ENCODE results near the gene CEP192. TPM values are rescaled to one million over a fixed set of nuclear protein-coding genes. Genes with fewer than 3 reads are reported as not detected.

The CEP192 gene
- total RNA-seq, 4 donors from 2014 or later, result 6.8 to 8.3 (median 7.3) TPM

- in situ Hi-C loops (cut with MboI; ENCODE audit: low sequenced_read_pairs in 4 of 4), result no loop called here
Measured at GRCh38 chr18:13048061-13048595, 57.0 kb downstream of the CEP192 start.

GRCh38 chr18:13051159-13051558, 60.0 kb downstream of the CEP192 start:
- no peaks in the 10 kb centered on the region for H3K4me1 ChIP-seq
- TF ChIP-seq, protein P1, sequence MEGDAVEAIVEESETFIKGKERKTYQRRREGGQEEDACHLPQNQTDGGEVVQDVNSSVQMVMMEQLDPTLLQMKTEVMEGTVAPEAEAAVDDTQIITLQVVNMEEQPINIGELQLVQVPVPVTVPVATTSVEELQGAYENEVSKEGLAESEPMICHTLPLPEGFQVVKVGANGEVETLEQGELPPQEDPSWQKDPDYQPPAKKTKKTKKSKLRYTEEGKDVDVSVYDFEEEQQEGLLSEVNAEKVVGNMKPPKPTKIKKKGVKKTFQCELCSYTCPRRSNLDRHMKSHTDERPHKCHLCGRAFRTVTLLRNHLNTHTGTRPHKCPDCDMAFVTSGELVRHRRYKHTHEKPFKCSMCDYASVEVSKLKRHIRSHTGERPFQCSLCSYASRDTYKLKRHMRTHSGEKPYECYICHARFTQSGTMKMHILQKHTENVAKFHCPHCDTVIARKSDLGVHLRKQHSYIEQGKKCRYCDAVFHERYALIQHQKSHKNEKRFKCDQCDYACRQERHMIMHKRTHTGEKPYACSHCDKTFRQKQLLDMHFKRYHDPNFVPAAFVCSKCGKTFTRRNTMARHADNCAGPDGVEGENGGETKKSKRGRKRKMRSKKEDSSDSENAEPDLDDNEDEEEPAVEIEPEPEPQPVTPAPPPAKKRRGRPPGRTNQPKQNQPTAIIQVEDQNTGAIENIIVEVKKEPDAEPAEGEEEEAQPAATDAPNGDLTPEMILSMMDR (IDR thresholded peaks at IDR 0.05 in 4 of 5, conservative IDR thresholded peaks at IDR 0.05 in 1 of 5), result no peak
- no peak for TF ChIP-seq POLR2A (IDR thresholded peaks at IDR 0.05)
- H3K27me3 ChIP-seq, result no peaks in the 10 kb centered on the region
- no peak for DNase-seq
- intact Hi-C loops (cut with DNase I; ENCODE audit: low total_unique reads), result no loop called here
- in situ Hi-C loops (cut with MboI; ENCODE audit: low sequenced_read_pairs in 4 of 4), result no loop called here
- no peaks in the 10 kb centered on the region for H3K9me3 ChIP-seq
- no peak overlapping the region for H3K27ac ChIP-seq
- ATAC-seq, result no peak
- peaks cover 0 to 44% of the 10 kb centered on the region in 2 donors for H3K36me3 ChIP-seq
- H3K4me3 ChIP-seq, result no peak overlapping the region

More at GRCh38 chr18:13048061-13048595, 57.0 kb downstream of the CEP192 start:
- DNase-seq (no peak), ATAC-seq (no peak)
- Histone ChIP-seq H3K9me3 (no peaks in the 10 kb centered on the region), H3K27me3 (no peaks in the 10 kb centered on the region), H3K4me3 (no peak overlapping the region), H3K4me1 (no peaks in the 10 kb centered on the region), H3K27ac (no peak overlapping the region), H3K36me3 (peaks cover 0 to 22% of the 10 kb centered on the region in 2 donors)
- intact Hi-C loops (cut with DNase I; ENCODE audit: low total_unique reads), result no loop called here
- TF ChIP-seq, protein P1 (IDR thresholded peaks at IDR 0.05 in 4 of 5, conservative IDR thresholded peaks at IDR 0.05 in 1 of 5), result no peak
- no peak for TF ChIP-seq POLR2A (IDR thresholded peaks at IDR 0.05)

DNA sequence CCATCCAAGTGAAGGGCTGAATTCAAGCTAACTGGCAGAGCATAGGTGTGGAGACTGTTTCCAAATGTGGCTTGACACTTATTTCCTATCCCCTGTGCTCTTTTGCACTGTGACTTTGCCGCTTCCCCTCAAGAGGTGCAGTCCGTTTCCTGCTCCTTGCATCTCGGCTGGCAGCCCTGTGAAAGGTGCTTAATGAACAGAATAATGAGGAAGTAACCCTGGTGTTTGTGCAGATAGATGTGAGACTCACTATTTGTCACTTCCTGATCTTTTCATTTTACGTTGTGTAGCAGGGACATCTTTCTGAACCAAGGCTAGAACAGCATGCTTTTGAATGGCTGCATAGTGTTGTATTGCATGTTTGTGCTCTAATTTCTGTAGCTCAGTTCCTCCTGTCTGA, 60.8 kb downstream of the CEP192 start:
- no peaks in the 10 kb centered on the region for H3K4me1 ChIP-seq
- ATAC-seq (no peak), DNase-seq (no peak)
- no peaks in the 10 kb centered on the region for H3K9me3 ChIP-seq
- in situ Hi-C loops (cut with MboI; ENCODE audit: low sequenced_read_pairs in 4 of 4) (no loop called here), intact Hi-C loops (cut with DNase I; ENCODE audit: low total_unique reads) (no loop called here)
- H3K36me3 ChIP-seq, result peaks cover 0 to 52% of the 10 kb centered on the region in 2 donors
- H3K27ac ChIP-seq, result no peak overlapping the region
- no peak overlapping the region for H3K4me3 ChIP-seq
- no peaks in the 10 kb centered on the region for H3K27me3 ChIP-seq
- TF ChIP-seq, protein P1 (IDR thresholded peaks at IDR 0.05 in 4 of 5, conservative IDR thresholded peaks at IDR 0.05 in 1 of 5), result no peak
- TF ChIP-seq POLR2A (IDR thresholded peaks at IDR 0.05), result no peak

DNA sequence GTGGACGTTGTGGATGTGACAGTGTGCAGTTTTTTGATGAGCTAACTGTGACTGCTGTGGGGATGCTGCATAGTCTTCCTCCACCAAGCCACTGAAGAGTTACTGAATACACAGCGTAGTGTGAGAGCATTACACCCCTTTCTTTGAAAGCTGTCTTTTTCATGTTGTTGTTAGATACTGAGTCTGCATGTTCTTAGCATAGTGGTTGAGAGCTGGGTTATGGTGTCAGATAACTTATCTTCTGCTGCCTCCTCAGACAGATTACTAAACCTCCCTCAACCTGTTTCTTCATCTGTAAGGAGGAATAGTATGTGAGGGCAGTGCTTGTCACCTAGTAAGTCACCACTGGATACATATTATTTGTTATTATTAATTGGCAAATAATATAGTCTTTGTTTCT, 63.2 kb downstream of the CEP192 start:
- Histone ChIP-seq H3K4me3 (no peak overlapping the region), H3K36me3 (peaks cover 0 to 58% of the 10 kb centered on the region in 2 donors), H3K4me1 (no peaks in the 10 kb centered on the region), H3K27ac (no peak overlapping the region), H3K9me3 (no peaks in the 10 kb centered on the region), H3K27me3 (no peaks in the 10 kb centered on the region)
- in situ Hi-C loops (cut with MboI; ENCODE audit: low sequenced_read_pairs in 4 of 4), result no loop called here
- DNase-seq (no peak), ATAC-seq (no peak)
- intact Hi-C loops (cut with DNase I; ENCODE audit: low total_unique reads), result no loop called here
- no peak for TF ChIP-seq POLR2A (IDR thresholded peaks at IDR 0.05)
- TF ChIP-seq, protein P1 (IDR thresholded peaks at IDR 0.05 in 4 of 5, conservative IDR thresholded peaks at IDR 0.05 in 1 of 5), result no peak

Measured in gastrocnemius medialis (tissue), 4 donors.